ENCODE data around the gene MAPKAPK5.
"Not testable (repeated sequence)": the region's sequence is repeated elsewhere in the genome, so short reads cannot be mapped to it uniquely, and the experiment has no call there.

The MAPKAPK5 gene

DNA sequence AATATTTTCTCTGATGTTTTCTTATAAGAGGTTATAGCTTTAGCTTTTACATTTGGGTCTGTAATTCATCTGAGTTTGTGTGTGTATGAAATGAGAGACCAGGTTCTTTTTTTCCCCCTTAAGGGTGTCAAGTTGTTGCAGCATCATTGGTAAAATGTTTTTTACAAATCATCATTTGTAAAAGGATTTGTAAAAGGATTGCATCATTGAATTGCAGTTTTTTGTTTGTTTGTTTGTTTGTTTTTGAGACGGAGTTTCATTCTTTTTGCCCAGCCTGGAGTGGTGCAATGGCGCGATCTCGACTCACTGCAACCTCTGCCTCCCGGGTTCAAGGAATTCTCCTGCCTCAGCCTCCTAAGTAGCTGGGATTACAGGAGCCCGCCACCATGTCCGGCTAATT, 31.1 kb downstream of the MAPKAPK5 start:
- DNase-seq (ENCODE audit: low read depth in 2 of 3, low spot score in 2 of 3), result no peak

DNA sequence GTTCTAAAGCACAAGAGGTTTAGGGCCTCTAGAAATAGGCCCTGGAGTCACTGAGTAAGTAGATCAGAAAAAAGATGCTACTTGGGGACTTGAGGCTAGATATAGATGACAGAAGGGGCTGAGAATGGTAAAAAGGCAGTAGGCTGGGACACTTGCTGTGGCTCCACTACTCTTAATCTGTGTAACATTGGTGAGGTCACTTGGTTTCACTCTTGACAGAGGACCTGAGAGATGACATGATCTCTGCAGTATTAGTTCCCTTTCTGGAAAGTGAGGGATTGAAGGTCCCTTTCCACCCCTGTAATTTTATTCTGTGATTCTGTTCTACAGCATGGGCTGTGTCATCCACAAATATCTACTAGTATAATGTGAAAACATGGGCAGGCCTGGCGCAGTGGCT, 39.7 kb downstream of the MAPKAPK5 start:
- no peak for DNase-seq (ENCODE audit: low read depth in 2 of 3, low spot score in 2 of 3)

DNA sequence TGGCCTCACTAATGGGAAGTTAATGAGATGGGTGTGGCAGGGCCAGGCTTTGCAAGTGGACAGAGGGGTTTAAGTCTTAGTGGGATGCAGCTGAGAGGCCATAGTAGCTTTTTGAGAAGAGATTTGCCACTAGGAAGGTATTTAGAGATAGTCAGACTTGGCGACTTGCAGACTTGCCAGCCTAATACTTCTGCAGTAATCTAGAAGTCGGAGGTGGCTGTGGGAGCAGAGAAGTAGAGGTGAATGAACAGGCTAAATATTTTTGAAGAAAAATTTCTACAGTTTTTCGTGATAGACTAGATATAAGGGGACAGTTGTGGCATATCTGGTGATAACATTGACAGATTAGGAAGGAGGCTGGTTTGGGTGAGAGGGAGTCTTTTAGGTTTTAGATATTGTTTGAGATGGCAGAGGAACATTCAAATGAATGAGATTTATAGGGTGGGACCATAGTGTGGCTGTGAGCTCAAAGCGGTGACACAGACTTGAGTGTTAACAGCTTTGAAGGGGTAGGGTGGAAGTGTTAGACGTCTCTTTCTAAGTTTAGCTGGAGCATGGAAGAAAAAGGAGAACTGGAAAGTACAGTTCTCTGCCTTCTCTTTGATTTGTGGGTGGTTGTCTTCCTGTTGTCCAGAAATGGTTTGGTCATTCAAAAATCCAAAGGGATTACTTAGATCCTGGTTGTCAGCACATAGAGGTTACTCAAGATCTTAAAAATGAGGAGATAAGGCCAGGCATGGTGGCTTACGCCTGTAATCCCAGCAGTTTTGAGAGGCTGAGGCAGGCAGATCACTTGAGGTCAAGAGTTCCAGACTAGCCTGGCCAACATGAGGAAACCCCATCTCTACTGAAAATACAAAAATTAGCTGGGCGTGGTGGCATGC, 44.9 kb downstream of the MAPKAPK5 start:
- DNase-seq (ENCODE audit: low read depth in 2 of 3, low spot score in 2 of 3), result no peak

DNA sequence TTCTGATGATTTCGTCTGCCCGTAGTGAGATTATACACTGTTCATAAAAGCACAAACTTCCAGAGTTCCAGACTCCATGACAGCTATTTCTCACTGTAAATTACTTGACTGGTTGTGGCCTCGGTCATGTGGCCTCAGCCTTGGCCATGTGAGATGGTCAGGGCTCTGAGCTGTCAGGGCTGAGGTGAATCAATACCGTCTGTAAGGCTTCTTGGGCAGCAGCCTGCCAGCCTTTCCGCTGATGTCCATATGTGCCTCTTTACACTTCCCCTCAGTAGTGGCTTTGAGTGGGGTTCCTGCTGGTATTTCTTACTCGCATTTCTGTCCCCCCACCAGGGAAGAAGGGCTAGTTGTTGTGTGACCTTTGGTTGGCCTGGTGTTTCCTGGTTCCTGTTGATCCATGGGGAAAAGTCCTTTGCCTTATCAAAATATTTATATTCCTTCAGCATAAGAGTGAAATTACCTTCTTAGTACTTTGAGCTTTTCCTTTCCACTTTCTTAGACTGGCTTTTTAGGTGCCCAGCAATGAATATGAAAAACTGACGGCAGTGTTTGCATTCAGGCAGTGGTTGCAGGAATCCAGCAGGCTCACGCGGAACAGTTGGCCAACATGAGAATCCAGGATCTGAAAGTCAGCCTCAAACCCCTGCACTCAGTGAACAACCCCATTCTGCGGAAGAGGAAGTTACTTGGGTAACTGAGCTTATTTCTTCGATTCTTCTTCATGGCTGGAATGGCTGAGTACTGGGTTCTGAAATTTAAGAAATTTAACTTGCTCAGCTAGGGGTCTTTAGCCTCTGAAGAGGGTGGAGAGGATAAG, 46.1 kb downstream of the MAPKAPK5 start:
- DNase-seq (ENCODE audit: low read depth in 2 of 3, low spot score in 2 of 3), result no peak

DNA sequence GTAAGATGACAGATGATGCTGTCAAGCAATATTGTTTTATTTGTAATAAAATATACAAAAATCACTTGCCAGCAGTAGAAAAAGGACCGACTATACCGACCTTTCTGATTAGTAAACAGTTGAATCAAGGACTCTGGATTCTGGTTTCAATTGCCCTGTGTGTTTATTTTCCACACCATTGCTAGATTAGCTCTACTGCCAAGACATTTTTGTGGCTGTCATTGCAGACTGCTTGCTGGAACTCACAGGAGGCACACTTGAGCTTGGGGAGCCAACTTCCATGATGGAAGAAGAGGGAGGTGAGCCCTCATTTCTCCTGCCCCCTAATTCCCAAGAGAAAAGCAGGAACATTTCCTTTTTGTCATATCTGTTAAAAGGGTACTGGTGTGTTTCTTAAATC, 51.3 kb downstream of the MAPKAPK5 start:
- DNase-seq (ENCODE audit: low read depth in 2 of 3, low spot score in 2 of 3), result no peak

DNA sequence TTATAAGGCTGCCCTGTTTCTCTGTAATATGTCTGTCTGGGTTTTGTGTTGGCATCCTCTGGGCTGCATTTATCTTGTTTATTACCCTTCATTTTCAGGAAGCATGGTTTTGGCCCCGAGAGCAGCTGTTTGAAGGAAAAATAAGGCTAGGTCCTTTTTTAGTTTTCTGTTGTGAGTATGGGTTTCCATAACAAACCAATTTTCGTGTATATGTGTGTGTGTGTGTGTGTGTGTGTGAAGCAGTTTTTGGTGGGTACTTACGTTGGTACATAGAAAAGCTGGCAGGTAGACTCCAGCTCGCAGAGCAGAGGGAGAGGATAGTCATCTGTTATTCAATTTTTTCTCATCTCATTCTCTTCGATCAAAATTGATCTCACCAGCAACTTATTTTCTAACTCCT, 52.5 kb downstream of the MAPKAPK5 start:
- DNase-seq (ENCODE audit: low read depth in 2 of 3, low spot score in 2 of 3), result no peak

DNA sequence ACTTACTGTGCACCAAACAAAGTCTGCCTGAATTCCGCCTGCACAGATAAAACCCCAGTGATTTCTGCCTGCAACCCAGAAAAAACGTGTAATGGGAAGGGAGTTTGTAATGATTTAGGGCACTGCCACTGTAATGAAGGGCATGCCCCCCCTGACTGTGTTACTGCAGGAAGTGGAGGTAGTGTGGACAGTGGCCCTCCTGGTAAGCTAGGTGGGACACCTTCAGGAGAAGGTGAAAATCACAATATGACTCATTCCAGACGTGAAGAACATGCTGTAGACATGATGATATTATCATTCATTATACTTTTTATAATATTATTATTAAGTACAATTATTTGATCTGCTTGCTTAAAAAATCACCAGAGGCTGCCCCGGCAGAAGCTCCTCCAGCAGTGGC, 59.2 kb downstream of the MAPKAPK5 start:
- DNase-seq (ENCODE audit: low read depth in 2 of 3, low spot score in 2 of 3), result no peak

DNA sequence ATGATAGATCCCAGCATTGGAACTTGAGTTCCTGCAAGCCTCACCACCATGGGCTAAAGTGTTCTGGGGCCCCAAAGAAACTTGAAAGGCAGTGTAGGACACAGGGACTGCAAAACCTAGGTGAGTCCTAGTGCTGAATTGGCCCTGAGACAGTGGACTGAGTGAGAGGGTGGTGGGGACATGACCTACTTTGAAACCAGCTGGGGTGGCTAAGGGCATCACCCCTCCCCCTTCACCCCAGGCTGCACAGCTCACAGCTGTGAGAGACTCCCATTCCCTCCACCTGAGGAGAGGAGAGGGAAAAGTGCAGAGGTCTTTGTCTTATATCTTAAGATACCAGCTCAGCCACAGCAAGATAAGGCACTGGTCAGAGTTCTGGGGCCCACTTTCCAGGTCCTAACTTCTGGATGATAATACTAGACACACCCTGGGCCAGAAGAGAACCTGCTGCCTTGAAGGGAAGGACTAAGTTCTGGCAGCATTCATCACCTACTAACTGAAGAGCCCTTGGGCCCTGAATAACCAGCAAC, 62.5 kb downstream of the MAPKAPK5 start:
- DNase-seq (ENCODE audit: low read depth in 2 of 3, low spot score in 2 of 3), result no peak

DNA sequence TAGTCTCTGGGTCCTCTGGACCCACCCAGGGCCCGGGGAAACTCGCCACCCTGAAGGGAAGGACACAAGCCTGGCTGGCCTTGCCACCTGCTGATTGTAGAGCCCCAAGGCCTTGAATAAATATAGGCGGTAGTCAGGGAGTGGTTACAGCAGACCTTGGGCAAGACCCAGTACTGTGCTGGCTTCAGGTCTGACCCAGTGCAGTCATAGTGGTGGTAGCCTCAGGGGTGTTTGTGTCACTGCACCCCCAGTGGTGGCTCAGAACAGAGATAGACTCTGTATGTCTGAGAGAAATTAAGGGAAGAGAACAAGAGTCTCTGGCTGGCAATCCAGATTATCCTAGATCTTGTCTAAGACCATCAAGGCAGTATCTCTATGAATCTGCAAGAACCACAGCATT, 63.5 kb downstream of the MAPKAPK5 start:
- DNase-seq (ENCODE audit: low read depth in 2 of 3, low spot score in 2 of 3), result no peak

DNA sequence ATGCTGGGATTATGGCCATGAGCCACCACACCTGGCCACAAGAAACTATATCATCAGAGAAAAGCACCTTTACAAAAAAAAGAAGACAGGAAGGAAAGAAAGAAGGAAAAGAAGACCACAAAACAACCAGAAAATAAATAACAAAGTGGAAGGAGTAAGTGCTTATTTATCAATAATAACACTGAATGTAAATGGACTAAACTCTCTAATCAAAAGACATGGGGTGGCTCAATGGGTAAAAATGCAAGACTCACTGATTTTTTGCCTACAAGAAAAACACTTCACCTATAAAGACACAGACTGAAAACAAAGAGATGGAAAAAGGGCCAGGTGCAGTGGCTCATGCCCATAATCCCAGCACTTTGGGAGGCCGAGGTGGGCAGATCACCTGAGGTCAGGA, 65.7 kb downstream of the MAPKAPK5 start:
- DNase-seq (ENCODE audit: low read depth in 2 of 3, low spot score in 2 of 3), result no peak

DNA sequence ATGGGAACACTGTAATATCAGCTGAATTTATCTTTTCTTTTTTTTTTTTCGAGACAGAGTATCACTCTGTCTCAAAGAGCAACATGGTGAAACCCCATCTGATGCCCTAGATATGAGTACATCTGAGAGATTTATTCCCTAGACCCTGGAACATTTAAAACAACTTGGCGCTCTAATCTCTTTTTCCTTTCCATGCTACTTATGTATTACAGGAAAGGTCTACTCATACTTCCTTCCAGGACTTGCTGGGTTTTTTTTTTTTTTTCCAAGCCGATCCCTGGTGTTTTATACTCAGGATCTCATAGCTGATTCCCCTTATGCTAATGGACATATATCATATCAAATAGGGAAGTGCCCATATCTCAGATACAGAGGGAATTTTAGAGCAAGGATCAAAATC, 83.1 kb downstream of the MAPKAPK5 start:
- no peak for DNase-seq (ENCODE audit: low read depth in 2 of 3, low spot score in 2 of 3)

DNA sequence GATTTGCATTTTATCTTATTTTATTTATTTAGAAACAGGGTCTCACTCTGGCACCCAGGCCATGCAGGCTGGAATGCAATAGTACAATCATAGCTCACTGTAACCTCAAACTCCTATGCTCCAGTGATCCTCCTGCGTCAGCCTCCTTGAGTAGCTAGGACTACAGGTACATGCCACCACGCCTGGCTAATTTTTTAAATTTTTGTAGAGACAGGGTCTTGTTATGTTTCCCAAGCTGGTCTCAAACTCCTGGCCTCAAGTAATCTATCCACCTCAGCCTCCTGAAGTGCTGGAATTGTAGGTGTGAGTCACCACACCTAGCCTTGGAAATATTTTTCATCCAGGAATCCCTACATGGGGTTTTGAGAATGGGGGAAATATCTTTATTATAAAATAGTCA, 84.6 kb downstream of the MAPKAPK5 start:
- no peak for DNase-seq (ENCODE audit: low read depth in 2 of 3, low spot score in 2 of 3)

DNA sequence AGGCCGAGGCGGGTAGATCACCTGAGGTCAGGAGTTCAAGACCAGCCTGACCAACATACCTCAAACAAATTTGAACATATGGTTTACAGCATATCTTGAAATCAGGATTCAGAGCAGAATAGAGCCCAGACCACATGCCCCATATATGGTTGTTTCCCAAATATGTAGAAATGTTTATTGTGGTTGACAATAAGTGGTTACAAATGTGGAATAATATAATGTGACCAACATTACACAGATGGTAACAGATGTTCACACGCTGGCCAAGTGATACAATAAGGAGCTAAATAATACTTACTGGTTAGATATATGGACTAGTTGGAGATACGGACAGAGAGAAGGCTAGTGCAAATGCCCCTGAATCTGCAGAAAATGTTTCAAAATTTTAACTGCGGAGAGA, 85.3 kb downstream of the MAPKAPK5 start:
- DNase-seq (ENCODE audit: low read depth in 2 of 3, low spot score in 2 of 3), result no peak

DNA sequence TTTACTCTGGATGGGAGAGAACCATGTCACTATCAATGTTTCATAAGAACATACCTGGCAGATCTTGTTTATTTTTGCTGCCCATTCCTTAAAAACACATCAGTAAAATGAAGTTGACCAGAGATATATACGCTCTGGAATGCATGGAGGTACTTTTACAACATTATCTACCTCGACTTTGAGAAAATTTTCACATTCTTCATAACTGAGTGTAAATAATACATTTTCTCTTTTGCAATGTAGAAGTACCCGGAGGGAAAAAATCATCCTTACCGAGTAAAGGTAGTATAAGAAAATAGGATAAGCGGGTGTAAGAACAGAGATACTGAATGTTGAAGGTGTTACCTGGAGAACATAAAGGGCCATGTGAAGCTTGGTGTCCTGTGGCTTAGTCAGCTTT, 90.2 kb downstream of the MAPKAPK5 start:
- no peak for DNase-seq (ENCODE audit: low read depth in 2 of 3, low spot score in 2 of 3)

DNA sequence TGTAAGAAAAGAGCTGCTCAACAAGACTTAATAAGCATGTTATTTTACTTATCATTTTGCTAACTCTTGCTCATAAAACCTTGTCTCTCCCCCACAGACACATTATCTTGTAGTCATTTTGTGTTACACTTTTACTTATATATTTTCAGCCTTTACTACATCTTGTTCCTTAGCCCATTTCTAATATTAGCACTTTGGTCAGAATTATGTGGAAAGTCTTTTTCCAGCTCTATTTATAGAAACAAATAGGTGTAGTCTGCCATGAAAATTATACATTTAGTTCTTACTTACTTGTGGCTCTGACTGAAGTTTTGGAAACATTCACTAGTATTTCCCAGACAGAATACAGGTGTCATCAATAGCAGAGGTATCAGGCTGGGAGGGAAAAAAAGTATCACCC, 94.8 kb downstream of the MAPKAPK5 start:
- DNase-seq (ENCODE audit: low read depth in 2 of 3, low spot score in 2 of 3), result no peak

DNA sequence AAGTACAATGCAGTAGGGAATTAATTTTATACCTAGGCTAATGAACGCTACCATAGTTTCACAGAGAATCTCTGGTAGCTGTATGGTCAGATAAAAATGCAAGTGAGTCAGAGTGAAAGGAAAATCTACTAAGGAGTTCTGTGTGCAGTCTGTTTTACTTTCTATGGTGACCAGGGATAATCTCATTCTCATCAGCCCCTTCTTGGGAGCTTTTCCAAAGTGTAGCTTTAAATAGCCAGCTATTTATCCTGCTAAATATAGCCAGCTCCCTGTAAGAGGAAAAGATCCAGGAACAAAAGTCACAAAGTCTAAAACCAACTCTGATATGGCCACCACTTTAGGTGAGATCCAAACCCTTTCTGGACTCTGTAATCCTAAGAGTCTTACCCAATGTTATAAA, 95.4 kb downstream of the MAPKAPK5 start:
- DNase-seq (ENCODE audit: low read depth in 2 of 3, low spot score in 2 of 3), result no peak

DNA sequence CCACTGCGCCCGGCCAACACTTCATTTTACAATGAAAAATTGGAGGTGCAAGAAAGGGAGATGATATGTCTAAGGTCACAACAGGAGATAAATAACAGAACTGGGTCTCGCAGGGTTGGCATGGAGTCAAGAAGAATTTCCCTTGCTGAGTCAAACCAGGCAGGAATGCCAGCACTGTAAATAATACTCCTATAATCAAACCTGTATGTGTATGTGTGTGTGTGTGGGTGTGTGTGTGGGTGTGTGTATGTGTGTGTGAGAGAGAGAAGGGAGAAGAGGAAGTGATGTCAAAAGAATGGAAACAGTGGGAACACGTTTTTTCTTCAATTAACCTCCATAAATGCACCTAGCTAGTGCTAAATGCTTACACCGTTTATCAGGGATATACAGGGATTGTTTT, 100.5 kb downstream of the MAPKAPK5 start:
- no peak for DNase-seq (ENCODE audit: low read depth in 2 of 3, low spot score in 2 of 3)

DNA sequence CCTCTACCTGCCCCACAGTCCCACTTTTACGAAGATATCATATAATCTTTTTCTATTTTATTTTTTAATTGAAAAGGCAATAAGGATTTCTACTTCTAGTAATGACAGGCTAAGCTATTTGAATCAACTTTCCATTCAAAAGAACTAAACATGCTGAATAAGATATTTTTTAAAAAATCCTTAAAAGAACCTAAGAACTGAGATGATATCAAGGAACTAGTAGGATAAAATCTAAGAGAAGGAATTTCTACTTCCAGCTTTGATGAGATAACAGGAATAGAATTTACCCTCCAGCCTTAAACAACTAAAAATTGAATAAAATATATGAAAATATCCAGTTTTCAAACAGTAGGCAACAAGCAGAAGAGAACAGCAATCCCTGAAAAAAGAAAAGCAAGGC, 101.9 kb downstream of the MAPKAPK5 start:
- no peak for DNase-seq (ENCODE audit: low read depth in 2 of 3, low spot score in 2 of 3)

DNA sequence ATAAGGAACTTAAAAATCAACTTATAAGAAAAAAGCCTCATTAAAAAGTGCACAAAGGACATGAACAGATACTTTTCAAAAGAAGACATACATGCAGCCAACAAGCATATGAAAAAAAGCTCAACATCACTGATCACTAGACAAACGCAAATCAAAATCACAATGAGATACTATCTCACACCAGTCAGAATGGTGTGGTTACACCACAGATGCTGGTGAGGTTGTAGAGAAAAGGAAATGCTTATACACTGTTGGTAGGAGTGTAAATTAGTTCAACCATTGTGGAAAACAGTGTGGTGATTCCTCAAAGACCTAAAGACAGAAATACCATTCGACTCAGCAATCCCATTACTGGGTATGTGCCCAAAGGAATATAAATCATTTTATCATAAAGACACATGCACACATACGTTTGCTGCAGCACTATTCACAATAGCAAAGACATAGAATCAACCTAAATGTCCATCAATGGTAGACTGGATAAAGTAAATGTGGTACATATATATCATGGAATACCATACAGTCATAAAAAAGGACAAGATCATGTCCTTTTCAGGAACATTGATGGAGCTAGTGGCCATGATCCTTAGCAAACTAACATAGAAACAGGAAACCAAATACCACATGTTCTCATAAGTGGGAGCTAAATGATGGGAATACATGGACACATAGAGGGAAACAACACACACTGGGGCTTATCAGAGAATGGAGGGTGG, 109.1 kb downstream of the MAPKAPK5 start:
- not testable (repeated sequence) for DNase-seq (ENCODE audit: low read depth in 2 of 3, low spot score in 2 of 3)

All from activated CD8-positive, alpha-beta memory T cell treated with anti-CD3 and anti-CD28 coated beads for 48 hours (primary cell).